GM23338 (cell line): Measurements from ENCODE around the gene PIGN. TPM values are rescaled to one million over a fixed set of nuclear protein-coding genes. Genes with fewer than 3 reads are reported as not detected.

Experiments used
- ATAC-seq: fragments of 200-7000 bp; cut with Tn5 transposase; 3 replicates; pipeline ENCODE4 v1.9.1; 2020
- DNase-seq: peaks from one replicate; pipeline ENCODE4 v3.0.0-alpha.2; 2015; ENCODE audit warnings: low spot score
- H2AFZ ChIP-seq: fragments of 200-600 bp; sonication (generic); 2 replicates; pipeline ENCODE4 v1.8.0; 2016; ENCODE audit warnings: antibody characterized with exemption, mild to moderate bottlenecking, moderate library complexity
- H3F3A ChIP-seq: fragments of 200-600 bp; sonication (generic); replicated peaks from 2 replicates; pipeline ENCODE4 v1.8.0; 2017; ENCODE audit warnings: antibody characterized with exemption, mixed run types, low read depth
- H3K27ac ChIP-seq: fragments of 200-600 bp; sonication (generic); 2 replicates; pipeline ENCODE4 v1.6.1; 2016; ENCODE audit warnings: low read depth
- H3K27me3 ChIP-seq: fragments of 200-600 bp; sonication (generic); 2 replicates; pipeline ENCODE4 v1.8.0; 2016; ENCODE audit warnings: mild to moderate bottlenecking, mixed run types, moderate library complexity; ENCODE audit not compliant: insufficient read depth
- H3K36me3 ChIP-seq: fragments of 200-600 bp; sonication (generic); 2 replicates; pipeline ENCODE4 v1.8.0; 2016; ENCODE audit warnings: mild to moderate bottlenecking; ENCODE audit not compliant: insufficient read depth
- H3K4me1 ChIP-seq: fragments of 200-600 bp; sonication (generic); 2 replicates; pipeline ENCODE4 v1.8.0; 2016; ENCODE audit warnings: mild to moderate bottlenecking, moderate library complexity; ENCODE audit not compliant: insufficient read depth
- H3K4me2 ChIP-seq: fragments of 200-600 bp; sonication (generic); 2 replicates; pipeline ENCODE4 v1.7.1; 2017; ENCODE audit warnings: mixed run types
- H3K4me3 ChIP-seq: fragments of 200-600 bp; sonication (generic); 2 replicates; pipeline ENCODE4 v1.6.1; 2016; ENCODE audit warnings: mixed run types
- H3K79me2 ChIP-seq: fragments of 200-600 bp; sonication (generic); replicated peaks from 2 replicates; pipeline ENCODE4 v1.8.0; 2017; ENCODE audit warnings: mild to moderate bottlenecking; ENCODE audit not compliant: insufficient read depth
- H3K9me2 ChIP-seq: fragments of 200-600 bp; sonication (generic); 2 replicates; pipeline ENCODE4 v1.8.0; 2017; ENCODE audit not compliant: insufficient read depth
- H4K20me1 ChIP-seq: fragments of 200-600 bp; sonication (generic); replicated peaks from 2 replicates; pipeline ENCODE4 v1.8.0; 2017; ENCODE audit warnings: mild to moderate bottlenecking; ENCODE audit not compliant: insufficient read depth
- H3K27ac Mint-ChIP-seq: 2 replicates; pipeline ENCODE4 v1.8.0; 2020; ENCODE audit warnings: inconsistent platforms, mild to moderate bottlenecking, moderate library complexity, mixed read lengths
- H3K27me3 Mint-ChIP-seq: 3 replicates; pipeline ENCODE4 v1.8.0; 2022; ENCODE audit warnings: low read depth, mild to moderate bottlenecking, moderate library complexity, mixed read lengths, inconsistent platforms; ENCODE audit not compliant: insufficient read depth, poor library complexity
- H3K36me3 Mint-ChIP-seq: 3 replicates; pipeline ENCODE4 v1.8.0; 2021; ENCODE audit warnings: low read depth, mild to moderate bottlenecking, inconsistent platforms, moderate library complexity, mixed read lengths
- H3K4me1 Mint-ChIP-seq: 3 replicates; pipeline ENCODE4 v1.8.0; 2020; ENCODE audit warnings: mild to moderate bottlenecking, inconsistent platforms, mixed read lengths
- H3K4me3 Mint-ChIP-seq: 3 replicates; pipeline ENCODE4 v1.8.0; 2021; ENCODE audit warnings: moderate library complexity, mild to moderate bottlenecking, inconsistent platforms, mixed read lengths
- H3K9me3 Mint-ChIP-seq: 3 replicates; pipeline ENCODE4 v1.8.0; 2020; ENCODE audit warnings: moderate library complexity, mild to moderate bottlenecking, inconsistent platforms, mixed read lengths
- CREB1 ChIP-seq: fragments of 250-450 bp; sonication (Bioruptor Pico); IDR thresholded peaks from 2 replicates; pipeline ENCODE4 v1.5.0; 2020; ENCODE audit warnings: low read depth, mild to moderate bottlenecking, moderate library complexity
- JUNB ChIP-seq: IDR thresholded peaks from one replicate; pipeline ENCODE4 v1.6.1; 2016; ENCODE audit warnings: antibody characterized with exemption; ENCODE audit not compliant: unreplicated experiment
- POLR2AphosphoS5 ChIP-seq: IDR thresholded peaks from 2 replicates; pipeline ENCODE4 v1.6.1; 2016; ENCODE audit warnings: antibody characterized with exemption, low read depth
- REST ChIP-seq: IDR thresholded peaks from one replicate; pipeline ENCODE4 v1.6.1; 2018; ENCODE audit warnings: antibody characterized with exemption; ENCODE audit not compliant: unreplicated experiment
- STAT1 ChIP-seq: IDR thresholded peaks from one replicate; pipeline ENCODE4 v1.6.1; 2016; ENCODE audit warnings: antibody characterized with exemption; ENCODE audit not compliant: unreplicated experiment
- ZNF114 ChIP-seq: fragments of 250-450 bp; sonication (Bioruptor Pico); IDR thresholded peaks from 2 replicates; pipeline ENCODE4 v1.5.0; 2020; ENCODE audit warnings: mild to moderate bottlenecking, moderate library complexity
- ZNF331 ChIP-seq: fragments of 250-450 bp; sonication (Bioruptor Pico); IDR thresholded peaks from 2 replicates; pipeline ENCODE4 v1.5.0; 2020; ENCODE audit warnings: low read depth, mild to moderate bottlenecking, moderate library complexity
- ZNF462 ChIP-seq: fragments of 250-450 bp; sonication (Bioruptor Pico); IDR thresholded peaks from 2 replicates; pipeline ENCODE4 v1.5.0; 2020; ENCODE audit warnings: mild to moderate bottlenecking, moderate library complexity
- polyA plus RNA-seq: library from polyadenylated mRNA; unstranded; fragments of >200 nt; fragmentation: Nextera tagmentation; extraction: Ambion mirVana; gene quantifications from 2 replicates; pipeline ENCODE4 v1.2.1, GENCODE V29; 2016
- total RNA-seq: library from RNA; depleted of rRNA; stranded (reverse); fragments of >200 nt; shearing (Covaris generic); gene quantifications from 2 replicates; pipeline ENCODE4 v1.2.3, GENCODE V29; 2014
- TF ChIP-seq, protein P1 (sequence below): IDR thresholded peaks from 2 replicates; pipeline ENCODE4 v1.6.1; 2016; ENCODE audit warnings: antibody characterized with exemption

PIGN gene
- total and polyA plus RNA-seq, 2 experiments from 2014 or later = 9.4 to 33.0 TPM

- H3K27me3 ChIP-seq = no peaks in the 10 kb centered on the region
- no peak overlapping the region for H3K27ac ChIP-seq
- H3K4me2 ChIP-seq = no peak overlapping the region
- TF ChIP-seq STAT1 (no peak), ZNF114 (CRISPR knock-in tag) (no peak), ZNF462 (CRISPR knock-in tag) (no peak), JUNB (no peak), REST (no peak), POLR2AphosphoS5 (no peak), CREB1 (CRISPR knock-in tag) (no peak), ZNF331 (CRISPR knock-in tag) (no peak)
- TF ChIP-seq, protein P1, sequence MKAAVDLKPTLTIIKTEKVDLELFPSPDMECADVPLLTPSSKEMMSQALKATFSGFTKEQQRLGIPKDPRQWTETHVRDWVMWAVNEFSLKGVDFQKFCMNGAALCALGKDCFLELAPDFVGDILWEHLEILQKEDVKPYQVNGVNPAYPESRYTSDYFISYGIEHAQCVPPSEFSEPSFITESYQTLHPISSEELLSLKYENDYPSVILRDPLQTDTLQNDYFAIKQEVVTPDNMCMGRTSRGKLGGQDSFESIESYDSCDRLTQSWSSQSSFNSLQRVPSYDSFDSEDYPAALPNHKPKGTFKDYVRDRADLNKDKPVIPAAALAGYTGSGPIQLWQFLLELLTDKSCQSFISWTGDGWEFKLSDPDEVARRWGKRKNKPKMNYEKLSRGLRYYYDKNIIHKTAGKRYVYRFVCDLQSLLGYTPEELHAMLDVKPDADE = no peak
- H3F3A ChIP-seq = no peaks in the 10 kb centered on the region
- no peak overlapping the region for H3K4me3 ChIP-seq
- H2AFZ ChIP-seq = no peak overlapping the region
- H3K9me2 ChIP-seq = no peaks in the 10 kb centered on the region
- H3K27me3 Mint-ChIP-seq = no peaks in the 10 kb centered on the region
- no peak for ATAC-seq
- no peaks in the 10 kb centered on the region for H3K9me3 Mint-ChIP-seq
- no peak overlapping the region for H3K4me3 Mint-ChIP-seq
- no peaks in the 10 kb centered on the region for H3K4me1 ChIP-seq
- H4K20me1 ChIP-seq = no peaks in the 10 kb centered on the region
- no peak for DNase-seq
- no peaks in the 10 kb centered on the region for H3K36me3 ChIP-seq
- H3K4me1 Mint-ChIP-seq = no peaks in the 10 kb centered on the region
- H3K36me3 Mint-ChIP-seq = no peaks in the 10 kb centered on the region; the same call in 2 of the 3 replicates
- H3K27ac Mint-ChIP-seq = no peak overlapping the region
- no peaks in the 10 kb centered on the region for H3K79me2 ChIP-seq
Observed at GRCh38 chr18:62085756-62086155, 101.1 kb downstream of the PIGN start.
